NCI-H2227 (cell line): ENCODE results near the gene PAPSS1.
A peak's percentile ranks its signal among the peaks of the same experiment; 100 is the strongest.
"Not testable (repeated sequence)": the region's sequence is repeated elsewhere in the genome, so short reads cannot be mapped to it uniquely, and the experiment has no call there.

Experiments used
- DNase-seq: peaks from one replicate; lab custom pipeline; 2025; ENCODE audit not compliant: unreplicated experiment; lab: John Stamatoyannopoulos, UW

PAPSS1 gene

GRCh38 chr4:107726131-107726925 is 6.3 kb upstream of the PAPSS1 start:
- not testable (repeated sequence) for DNase-seq

GRCh38 chr4:107725281-107725859 is 5.3 kb upstream of the PAPSS1 start:
- no peak for DNase-seq

GRCh38 chr4:107723331-107723730 is 3.3 kb upstream of the PAPSS1 start:
- DNase-seq, result not testable (repeated sequence)

GRCh38 chr4:107721436-107722100 is 1.5 kb upstream of the PAPSS1 start:
- no peak for DNase-seq

GRCh38 chr4:107719207-107719921 is 670 bp downstream of the PAPSS1 start:
- peak; percentile 60 for DNase-seq

GRCh38 chr4:107718351-107718965 is 1.6 kb downstream of the PAPSS1 start:
- no peak for DNase-seq

- no peak for DNase-seq
Measured at GRCh38 chr4:107714256-107714655, 5.8 kb downstream of the PAPSS1 start.

- no peak for DNase-seq
Measured at GRCh38 chr4:107712236-107712635, 7.8 kb downstream of the PAPSS1 start.

GRCh38 chr4:107711831-107712230 is 8.2 kb downstream of the PAPSS1 start:
- DNase-seq, result no peak

- no peak for DNase-seq
Measured at GRCh38 chr4:107710493-107711459, 9.3 kb downstream of the PAPSS1 start.

- DNase-seq, result no peak
Measured at GRCh38 chr4:107709916-107710315, 10.1 kb downstream of the PAPSS1 start.

- no peak for DNase-seq
Measured at GRCh38 chr4:107708225-107708624, 11.8 kb downstream of the PAPSS1 start.

- no peak for DNase-seq
Measured at GRCh38 chr4:107705742-107706556, 14.1 kb downstream of the PAPSS1 start.

- no peak for DNase-seq
Measured at GRCh38 chr4:107701565-107701964, 18.5 kb downstream of the PAPSS1 start.

- DNase-seq, result no peak
Measured at GRCh38 chr4:107699466-107700206, 20.4 kb downstream of the PAPSS1 start.

GRCh38 chr4:107696187-107696586 is 23.8 kb downstream of the PAPSS1 start:
- not testable (repeated sequence) for DNase-seq

GRCh38 chr4:107693132-107693531 is 26.9 kb downstream of the PAPSS1 start:
- DNase-seq, result no peak

- DNase-seq, result no peak
Measured at GRCh38 chr4:107692202-107692601, 27.8 kb downstream of the PAPSS1 start.
